RWPE1 (cell line): ENCODE results near the gene KIF3C.
A peak's percentile ranks its signal among the peaks of the same experiment; 100 is the strongest.

Experiments used
- CTCF ChIA-PET: fragments of 350-600 bp; sonication (Branson Sonifier 250); formaldehyde crosslinking; extraction: SDS; loops from one replicate; lab custom pipeline; 2021; lab: Yijun Ruan, JAX
- POLR2A ChIA-PET: fragments of 400-600 bp; formaldehyde crosslinking; extraction: SDS; loops from one replicate; lab custom pipeline; 2020; ENCODE audit warnings: antibody characterized with exemption; ENCODE audit not compliant: low non-redundant PET; lab: Yijun Ruan, JAX
- DNase-seq: peaks from one replicate; pipeline ENCODE4 v3.0.0; 2012; ENCODE audit warnings: low spot score
- H3K27ac ChIP-seq: fragments of 450-650 bp; 2 replicates; pipeline ENCODE4 v1.5.1; 2017
- CTCF ChIP-seq: fragments of 450-650 bp; conservative IDR thresholded peaks from 2 replicates; pipeline ENCODE4 v1.5.1; 2017; ENCODE audit warnings: low read depth, mild to moderate bottlenecking

The KIF3C gene

GRCh38 chr2:25881764-25882163, 100.5 kb downstream of the KIF3C start:
- H3K27ac ChIP-seq, result no peak overlapping the region
- CTCF ChIA-PET, result interaction anchor here (0.6 kb wide), 1 partner anchor 200 kb away, joined by 3 read pairs; no protein-coding TSS in a partner anchor
- POLR2A ChIA-PET, result no interaction called here
- no peak for TF ChIP-seq CTCF
- DNase-seq, result no peak

- POLR2A ChIA-PET, result interaction anchor here (0.6 to 1.2 kb wide), 2 partner anchors 103 to 188 kb away, joined by 3 read pairs; no protein-coding TSS in a partner anchor
- CTCF ChIA-PET, result no interaction called here
- TF ChIP-seq CTCF, result no peak
Observed at GRCh38 chr2:25879133-25879730, 103.1 kb downstream of the KIF3C start.

GRCh38 chr2:25878361-25879132, 103.8 kb downstream of the KIF3C start, which contains the start of gene ASXL2:
Gene ASXL2, minus strand, starts transcription at chr2:25878487. Its CDS starts 265 bp downstream, at chr2:25878222.
- peak; percentile 93 for DNase-seq
- ChIA-PET CTCF (no interaction called here), POLR2A (interaction anchor here (0.6 to 1.2 kb wide), 2 partner anchors 103 to 503 kb away, joined by 3 to 8 read pairs; no protein-coding TSS in a partner anchor)
- TF ChIP-seq CTCF, result no peak
- H3K27ac ChIP-seq, result peak within 1 kb of the TSS; percentile 95

More at GRCh38 chr2:25879133-25879730, 103.1 kb downstream of the KIF3C start:
- H3K27ac ChIP-seq, result no peak overlapping the region
- peak; percentile 42 for DNase-seq

- no peak for TF ChIP-seq CTCF
- peak overlapping the region; percentile 95 for H3K27ac ChIP-seq
- CTCF ChIA-PET, result no interaction called here
- peak; percentile 61 for DNase-seq
- POLR2A ChIA-PET, result interaction anchor here (1.2 kb wide), 1 partner anchor 104 kb away, joined by 3 read pairs; no protein-coding TSS in a partner anchor
Observed at GRCh38 chr2:25877431-25878360, 104.6 kb downstream of the KIF3C start.
